IMR-90 (cell line): ENCODE measurements around the gene SLC9A7. TPM values are rescaled to one million over a fixed set of nuclear protein-coding genes. Genes with fewer than 3 reads are reported as not detected.

Source experiments
- ATAC-seq: fragments of 200-7000 bp; cut with Tn5 transposase; 2 replicates; pipeline ENCODE4 v1.9.1; 2020; ENCODE audit warnings: low read depth, mild to moderate bottlenecking, moderate library complexity
- BruUV-seq: library from RNA; stranded (reverse); fragments of 400-500 nt; replicated peaks from 2 replicates; lab custom pipeline; 2021; lab: Mats Ljungman, UMichigan
- CTCF ChIA-PET: fragments of 300-600 bp; formaldehyde crosslinking; extraction: SDS; loops from one replicate; lab custom pipeline; 2021; ENCODE audit warnings: antibody characterized with exemption; lab: Yijun Ruan, JAX
- POLR2A ChIA-PET: fragments of 300-600 bp; sonication (Branson Sonifier 250); formaldehyde crosslinking; loops from one replicate; lab custom pipeline; 2022; ENCODE audit warnings: antibody characterized with exemption; ENCODE audit not compliant: unreplicated experiment; lab: Charles Lee
- DNase-seq: peaks from one replicate; pipeline ENCODE4 v3.0.0; 2013
- H2AFZ ChIP-seq: replicated peaks from 2 replicates; pipeline ENCODE3; 2013; ENCODE audit warnings: low read length, mild to moderate bottlenecking; ENCODE audit not compliant: poor library complexity
- H2AK5ac ChIP-seq: 2 replicates; pipeline ENCODE4 v1.6.1; 2013; ENCODE audit warnings: low read depth, low read length, inconsistent platforms
- H2AK9ac ChIP-seq: replicated peaks from 2 replicates; pipeline ENCODE3; 2013; ENCODE audit warnings: mild to moderate bottlenecking, low read depth, low read length, moderate library complexity; ENCODE audit not compliant: poor library complexity
- H2BK120ac ChIP-seq: 2 replicates; pipeline ENCODE4 v1.6.1; 2013; ENCODE audit warnings: low read depth, low read length, inconsistent platforms
- H2BK15ac ChIP-seq: 3 replicates; pipeline ENCODE4 v1.6.1; 2013; ENCODE audit warnings: low read depth, low read length, inconsistent platforms
- H2BK20ac ChIP-seq: 2 replicates; pipeline ENCODE4 v1.6.1; 2013; ENCODE audit warnings: low read depth, mild to moderate bottlenecking, inconsistent platforms, low read length, moderate library complexity
- H2BK5ac ChIP-seq: 2 replicates; pipeline ENCODE4 v1.6.1; 2013; ENCODE audit warnings: mild to moderate bottlenecking, low read depth, low read length, inconsistent platforms; ENCODE audit not compliant: poor library complexity, severe bottlenecking
- H3K14ac ChIP-seq: replicated peaks from 2 replicates; pipeline ENCODE4 v1.6.1; 2013; ENCODE audit warnings: low read depth, low read length, inconsistent platforms
- H3K18ac ChIP-seq: 2 replicates; pipeline ENCODE4 v1.6.1; 2013; ENCODE audit warnings: low read depth, low read length, control low read depth
- H3K23ac ChIP-seq: 2 replicates; pipeline ENCODE4 v1.6.1; 2013; ENCODE audit warnings: low read depth, low read length, inconsistent platforms
- H3K27ac ChIP-seq: 2 replicates; pipeline ENCODE4 v1.5.1; 2013; ENCODE audit warnings: mild to moderate bottlenecking, control low read depth, low read length; ENCODE audit not compliant: insufficient read depth
- H3K27me3 ChIP-seq: 2 replicates; pipeline ENCODE4 v1.6.1; 2013; ENCODE audit warnings: low read length; ENCODE audit not compliant: control insufficient read depth, insufficient read depth
- H3K36me3 ChIP-seq: 2 replicates; pipeline ENCODE4 v1.6.1; 2013; ENCODE audit warnings: low read length, mixed read lengths; ENCODE audit not compliant: control insufficient read depth, insufficient read depth
- H3K4ac ChIP-seq: 2 replicates; pipeline ENCODE4 v1.6.1; 2013; ENCODE audit warnings: low read depth, low read length, inconsistent platforms
- H3K4me1 ChIP-seq: 2 replicates; pipeline ENCODE4 v1.6.1; 2013; ENCODE audit warnings: low read length, mixed read lengths; ENCODE audit not compliant: control insufficient read depth, insufficient read depth
- H3K4me2 ChIP-seq: 2 replicates; pipeline ENCODE4 v1.6.1; 2013; ENCODE audit warnings: low read depth, mild to moderate bottlenecking, control low read depth, low read length, moderate library complexity
- H3K4me3 ChIP-seq: 2 replicates; pipeline ENCODE4 v1.5.1; 2013; ENCODE audit warnings: low read depth, mild to moderate bottlenecking, control low read depth, low read length, moderate library complexity; ENCODE audit not compliant: insufficient read depth
- H3K56ac ChIP-seq: 2 replicates; pipeline ENCODE4 v1.6.1; 2013; ENCODE audit warnings: low read length, inconsistent platforms; ENCODE audit not compliant: insufficient read depth; ENCODE audit errors: extremely low read depth
- H3K79me1 ChIP-seq, 2 experiments: 2 replicates each; pipeline ENCODE4 v1.6.1; 2013; ENCODE audit warnings: low read length in 2 of 2, inconsistent platforms in 1 of 2, low read depth in 1 of 2
- H3K9ac ChIP-seq: 2 replicates; pipeline ENCODE4 v1.6.1; 2013; ENCODE audit warnings: low read depth, low read length, control low read depth
- H3K9me1 ChIP-seq: 2 replicates; pipeline ENCODE4 v1.6.1; 2013; ENCODE audit warnings: low read length, inconsistent platforms; ENCODE audit not compliant: insufficient read depth
- H3K9me3 ChIP-seq: 2 replicates; pipeline ENCODE4 v1.6.1; 2013; ENCODE audit warnings: low read length; ENCODE audit not compliant: control insufficient read depth, insufficient read depth
- H4K20me1 ChIP-seq: 2 replicates; pipeline ENCODE4 v1.6.1; 2013; ENCODE audit warnings: low read length, inconsistent platforms; ENCODE audit not compliant: insufficient read depth
- H4K5ac ChIP-seq: 2 replicates; pipeline ENCODE4 v1.6.1; 2013; ENCODE audit warnings: mild to moderate bottlenecking, low read depth, low read length, control low read depth
- H4K8ac ChIP-seq, 2 experiments: 2 replicates each; pipeline ENCODE4 v1.6.1; 2013; ENCODE audit warnings: low read depth in 2 of 2, low read length in 2 of 2, control low read depth in 1 of 2, inconsistent platforms in 1 of 2
- H4K91ac ChIP-seq: 2 replicates; pipeline ENCODE4 v1.6.1; 2013; ENCODE audit warnings: low read depth, low read length, inconsistent platforms; ENCODE audit not compliant: insufficient read depth
- BHLHE40 ChIP-seq: fragments of 150-350 bp; IDR thresholded peaks from 2 replicates; pipeline ENCODE4 v1.6.1; 2016; ENCODE audit warnings: mild to moderate bottlenecking, low read depth, low read length
- MAFK ChIP-seq: IDR thresholded peaks from 2 replicates; pipeline ENCODE4 v1.6.1; 2012; ENCODE audit warnings: low read depth, low read length, improper control_type of control experiment
- MAZ ChIP-seq: IDR thresholded peaks from 2 replicates; pipeline ENCODE4 v1.6.1; 2012; ENCODE audit warnings: low read depth, mild to moderate bottlenecking, low read length, improper control_type of control experiment, moderate library complexity, borderline replicate concordance
- NFE2L2 ChIP-seq: fragments of 150-350 bp; IDR thresholded peaks from 2 replicates; pipeline ENCODE4 v1.6.1; 2016; ENCODE audit warnings: low read depth, mild to moderate bottlenecking, low read length
- POLR2A ChIP-seq: IDR thresholded peaks from 2 replicates; pipeline ENCODE4 v1.6.1; 2012; ENCODE audit warnings: mild to moderate bottlenecking, low read depth, low read length
- RAD21 ChIP-seq: IDR thresholded peaks from 2 replicates; pipeline ENCODE4 v1.6.1; 2012; ENCODE audit warnings: low read length, improper control_type of control experiment
- RFX5 ChIP-seq: IDR thresholded peaks from 2 replicates; pipeline ENCODE4 v1.8.0; 2012; ENCODE audit warnings: low read depth, mild to moderate bottlenecking, low read length, moderate library complexity
- WGBS, 2 experiments: methylation state at CpG; one replicate each; pipeline versions ENCODE4 v1.1.5 to v1.1.7; 2013; ENCODE audit warnings: missing lambda C conversion rate in 2 of 2; ENCODE audit not compliant: insufficient read length in 1 of 2; ENCODE audit errors: extremely low coverage in 2 of 2; 5-methylcytosine and 5-hydroxymethylcytosine counted together
- dilution Hi-C: fragments of 300-500 bp; cut with HindIII; formaldehyde crosslinking; loops from one replicate; pipeline ENCODE4 v1.14.3; 2018; ENCODE audit warnings: low sequenced_read_pairs; ENCODE audit not compliant: unreplicated experiment
- in situ Hi-C: fragments of 300-500 bp; cut with MboI; formaldehyde crosslinking; loops from 3 replicates; pipeline ENCODE4 v1.14.3; 2019; ENCODE audit warnings: low sequenced_read_pairs, inconsistent platforms, mixed read lengths
- intact Hi-C: fragments of 100-400 bp; cut with micrococcal nuclease; formaldehyde crosslinking; loops from 2 replicates; pipeline ENCODE4 v1.10.0; 2022
- polyA plus RNA-seq, 3 experiments: library from polyadenylated mRNA; depleted of rRNA; stranded (reverse); fragments of >200 nt; gene quantifications; 2 replicates each; pipeline ENCODE4 v1.2.3, GENCODE V29; 2012; ENCODE audit warnings: low replicate concordance in 1 of 3
- total RNA-seq: library from RNA; depleted of rRNA; stranded (reverse); fragments of >200 nt; gene quantifications from 2 replicates; pipeline ENCODE4 v1.2.3, GENCODE V29; 2012
- TF ChIP-seq, protein P1 (sequence below): conservative IDR thresholded peaks from 2 replicates; pipeline ENCODE4 v1.5.1; 2012; ENCODE audit warnings: mild to moderate bottlenecking, low read depth, low read length, improper control_type of control experiment
- TF ChIP-seq, protein P2 (sequence below): fragments of 150-350 bp; IDR thresholded peaks from 2 replicates; pipeline ENCODE4 v1.6.1; 2016; ENCODE audit warnings: low read depth, mild to moderate bottlenecking, low read length, moderate library complexity, borderline replicate concordance
- TF ChIP-seq, protein P3 (sequence below): fragments of 150-350 bp; IDR thresholded peaks from 2 replicates; pipeline ENCODE4 v1.6.1; 2017; ENCODE audit warnings: mild to moderate bottlenecking, antibody characterized with exemption, low read length, low read depth

Gene SLC9A7
- total and polyA plus RNA-seq, 2 of the 4 experiments (the other 2 are of a cell fraction), result 14.4 to 76.4 TPM

DNA sequence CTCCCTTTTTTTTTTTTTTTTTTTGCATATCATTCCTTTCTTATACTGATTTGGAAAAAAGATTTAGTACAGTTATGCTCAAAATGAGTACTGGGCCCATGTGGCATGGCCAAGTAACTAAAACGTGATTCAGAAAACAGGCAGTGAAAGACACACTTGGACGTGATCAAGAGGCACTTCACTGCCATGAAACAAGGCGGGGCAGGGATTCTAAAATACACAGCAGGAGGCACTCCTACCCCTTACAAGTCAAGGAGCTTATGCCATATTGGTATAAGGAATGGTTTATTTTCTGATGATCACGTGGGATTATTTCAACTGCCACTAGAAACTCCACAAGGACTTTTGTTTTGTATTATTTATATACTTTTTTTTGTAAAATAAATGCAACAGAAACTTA is 113.3 kb downstream of the SLC9A7 start:
- Histone ChIP-seq H3K4me1 (peaks cover 3% of the 10 kb centered on the region; the same call in 1 of the 2 replicates), H3K4me3 (no peak overlapping the region), H4K5ac (no peak overlapping the region), H2AK9ac (no peak overlapping the region), H3K23ac (no peak overlapping the region), H2BK20ac (no peak overlapping the region), H3K79me1 (no peaks in the 10 kb centered on the region), H3K9me1 (no peaks in the 10 kb centered on the region), H2AK5ac (no peak overlapping the region), H4K20me1 (no peaks in the 10 kb centered on the region), H3K9ac (no peak overlapping the region), H3K9me3 (no peaks in the 10 kb centered on the region), H3K27me3 (peaks cover 4% of the 10 kb centered on the region; the same call in 1 of the 2 replicates), H2BK15ac (no peak overlapping the region), H3K56ac (no peak overlapping the region), H3K27ac (no peak overlapping the region), H4K91ac (no peak overlapping the region), H3K36me3 (no peaks in the 10 kb centered on the region), H3K14ac (no peak overlapping the region), H4K8ac (no peak overlapping the region), H3K18ac (no peak overlapping the region), H2BK5ac (no peak overlapping the region), H3K4ac (no peak overlapping the region), H3K4me2 (no peak overlapping the region), H2AFZ (no peak overlapping the region), H2BK120ac (no peak overlapping the region)
- TF ChIP-seq BHLHE40 (no peak), RAD21 (no peak), MAFK (no peak), POLR2A (no peak), NFE2L2 (no peak), RFX5 (no peak), MAZ (no peak)
- TF ChIP-seq, protein P1, sequence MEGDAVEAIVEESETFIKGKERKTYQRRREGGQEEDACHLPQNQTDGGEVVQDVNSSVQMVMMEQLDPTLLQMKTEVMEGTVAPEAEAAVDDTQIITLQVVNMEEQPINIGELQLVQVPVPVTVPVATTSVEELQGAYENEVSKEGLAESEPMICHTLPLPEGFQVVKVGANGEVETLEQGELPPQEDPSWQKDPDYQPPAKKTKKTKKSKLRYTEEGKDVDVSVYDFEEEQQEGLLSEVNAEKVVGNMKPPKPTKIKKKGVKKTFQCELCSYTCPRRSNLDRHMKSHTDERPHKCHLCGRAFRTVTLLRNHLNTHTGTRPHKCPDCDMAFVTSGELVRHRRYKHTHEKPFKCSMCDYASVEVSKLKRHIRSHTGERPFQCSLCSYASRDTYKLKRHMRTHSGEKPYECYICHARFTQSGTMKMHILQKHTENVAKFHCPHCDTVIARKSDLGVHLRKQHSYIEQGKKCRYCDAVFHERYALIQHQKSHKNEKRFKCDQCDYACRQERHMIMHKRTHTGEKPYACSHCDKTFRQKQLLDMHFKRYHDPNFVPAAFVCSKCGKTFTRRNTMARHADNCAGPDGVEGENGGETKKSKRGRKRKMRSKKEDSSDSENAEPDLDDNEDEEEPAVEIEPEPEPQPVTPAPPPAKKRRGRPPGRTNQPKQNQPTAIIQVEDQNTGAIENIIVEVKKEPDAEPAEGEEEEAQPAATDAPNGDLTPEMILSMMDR, result no peak
- TF ChIP-seq, protein P2, sequence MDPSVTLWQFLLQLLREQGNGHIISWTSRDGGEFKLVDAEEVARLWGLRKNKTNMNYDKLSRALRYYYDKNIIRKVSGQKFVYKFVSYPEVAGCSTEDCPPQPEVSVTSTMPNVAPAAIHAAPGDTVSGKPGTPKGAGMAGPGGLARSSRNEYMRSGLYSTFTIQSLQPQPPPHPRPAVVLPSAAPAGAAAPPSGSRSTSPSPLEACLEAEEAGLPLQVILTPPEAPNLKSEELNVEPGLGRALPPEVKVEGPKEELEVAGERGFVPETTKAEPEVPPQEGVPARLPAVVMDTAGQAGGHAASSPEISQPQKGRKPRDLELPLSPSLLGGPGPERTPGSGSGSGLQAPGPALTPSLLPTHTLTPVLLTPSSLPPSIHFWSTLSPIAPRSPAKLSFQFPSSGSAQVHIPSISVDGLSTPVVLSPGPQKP, result no peak
- TF ChIP-seq, protein P3, sequence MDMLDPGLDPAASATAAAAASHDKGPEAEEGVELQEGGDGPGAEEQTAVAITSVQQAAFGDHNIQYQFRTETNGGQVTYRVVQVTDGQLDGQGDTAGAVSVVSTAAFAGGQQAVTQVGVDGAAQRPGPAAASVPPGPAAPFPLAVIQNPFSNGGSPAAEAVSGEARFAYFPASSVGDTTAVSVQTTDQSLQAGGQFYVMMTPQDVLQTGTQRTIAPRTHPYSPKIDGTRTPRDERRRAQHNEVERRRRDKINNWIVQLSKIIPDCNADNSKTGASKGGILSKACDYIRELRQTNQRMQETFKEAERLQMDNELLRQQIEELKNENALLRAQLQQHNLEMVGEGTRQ, result no peak
- ChIA-PET POLR2A (no interaction called here), CTCF (interaction anchor here (1.2 kb wide), 1 partner anchor 16 kb away, joined by 4 read pairs; no protein-coding TSS in a partner anchor)
- no TSS peak for BruUV-seq
- intact Hi-C loops (no loop called here), in situ Hi-C loops (loop anchor here (10.0 kb wide), 1 partner anchor 91 kb away; no protein-coding TSS in a partner anchor), dilution Hi-C loops (no loop called here)
- no peak for ATAC-seq
- no CpG with 5 or more reads among the region's 4 CpGs for WGBS, 2 experiments
- no peak for DNase-seq
